Renal cortex interstitium (tissue), 11 donors: ENCODE data around the gene SHOX. TPM values are rescaled to one million over a fixed set of nuclear protein-coding genes. Genes with fewer than 3 reads are reported as not detected.

ENCODE experiments used
- DNase-seq, 11 donors: peaks; one replicate each; pipeline ENCODE4 v3.0.0-alpha.2; 2013; ENCODE audit warnings: low read depth in 9 of 11, low spot score in 4 of 11; ENCODE audit errors: extremely low read depth in 1 of 11
- polyA plus RNA-seq, 3 donors: library from polyadenylated mRNA; unstranded; fragments of 120-200 nt; gene quantifications; one replicate each; pipeline ENCODE4 v1.2.1, GENCODE V29; 2013; ENCODE audit not compliant: insufficient read length in 3 of 3

The SHOX gene
- polyA plus RNA-seq, 3 donors, result 0.06 to 0.17 (median 0.13) TPM

DNA sequence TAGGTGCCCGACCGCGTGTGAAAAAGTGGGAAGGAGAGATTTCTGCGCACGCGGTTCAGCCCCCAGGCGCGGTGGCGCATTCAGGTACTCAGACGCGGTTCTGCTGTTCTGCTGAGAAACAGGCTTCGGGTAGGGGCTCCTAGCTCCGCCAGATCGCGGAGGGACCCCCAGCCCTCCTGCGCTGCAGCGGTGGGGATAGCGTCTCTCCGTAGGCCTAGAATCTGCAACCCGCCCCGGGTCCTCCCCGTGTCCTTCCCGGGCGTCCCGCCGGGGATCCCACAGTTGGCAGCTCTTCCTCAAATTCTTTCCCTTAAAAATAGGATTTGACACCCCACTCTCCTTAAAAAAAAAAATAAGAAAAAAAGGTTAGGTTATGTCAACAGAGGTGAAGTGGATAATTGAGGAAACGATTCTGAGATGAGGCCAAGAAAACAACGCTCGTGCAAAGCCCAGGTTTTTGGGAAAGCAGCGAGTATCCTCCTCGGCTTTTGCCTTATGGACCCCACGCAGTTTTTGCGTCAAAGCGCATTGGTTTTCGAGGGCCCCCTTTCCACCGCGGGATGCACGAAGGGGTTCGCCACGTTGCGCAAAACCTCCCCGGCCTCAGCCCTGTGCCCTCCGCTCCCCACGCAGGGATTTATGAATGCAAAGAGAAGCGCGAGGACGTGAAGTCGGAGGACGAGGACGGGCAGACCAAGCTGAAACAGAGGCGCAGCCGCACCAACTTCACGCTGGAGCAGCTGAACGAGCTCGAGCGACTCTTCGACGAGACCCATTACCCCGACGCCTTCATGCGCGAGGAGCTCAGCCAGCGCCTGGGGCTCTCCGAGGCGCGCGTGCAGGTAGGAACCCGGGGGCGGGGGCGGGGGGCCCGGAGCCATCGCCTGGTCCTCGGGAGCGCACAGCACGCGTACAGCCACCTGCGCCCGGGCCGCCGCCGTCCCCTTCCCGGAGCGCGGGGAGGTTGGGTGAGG lies 3.7 kb downstream of the SHOX start:
- no peak for DNase-seq

DNA sequence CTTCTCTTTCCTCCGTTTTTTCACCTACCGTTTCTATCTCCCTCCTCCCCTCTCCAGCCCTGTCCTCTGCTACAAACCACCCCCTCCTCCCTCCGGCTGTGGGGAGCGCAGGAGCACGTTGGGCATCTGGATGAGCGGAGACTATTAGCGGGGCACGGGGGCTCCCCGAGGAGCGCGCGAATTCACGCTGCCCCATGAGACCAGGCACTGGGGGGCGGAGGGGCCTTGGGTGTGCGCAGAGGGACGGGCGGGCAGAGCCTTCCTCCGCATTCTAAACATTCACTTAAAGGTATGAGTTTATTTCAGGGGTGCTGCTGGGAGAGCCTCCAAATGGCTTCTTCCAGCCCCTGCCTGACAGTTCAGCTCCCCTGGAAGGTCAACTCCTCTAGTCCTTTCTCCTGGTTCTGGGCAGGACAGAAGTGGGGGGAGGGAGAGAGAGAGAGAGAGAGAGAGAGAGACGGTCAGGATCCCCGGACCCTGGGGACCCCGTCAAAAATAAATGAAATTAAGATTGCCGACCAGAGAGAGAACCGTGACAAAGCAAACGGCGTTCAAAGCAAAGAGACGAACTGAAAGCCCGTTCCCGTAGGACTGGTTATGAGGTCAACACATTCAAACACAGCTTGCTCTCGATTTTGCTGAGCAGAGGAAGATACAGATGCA lies 5.0 kb downstream of the SHOX start:
- no peak for DNase-seq

DNA sequence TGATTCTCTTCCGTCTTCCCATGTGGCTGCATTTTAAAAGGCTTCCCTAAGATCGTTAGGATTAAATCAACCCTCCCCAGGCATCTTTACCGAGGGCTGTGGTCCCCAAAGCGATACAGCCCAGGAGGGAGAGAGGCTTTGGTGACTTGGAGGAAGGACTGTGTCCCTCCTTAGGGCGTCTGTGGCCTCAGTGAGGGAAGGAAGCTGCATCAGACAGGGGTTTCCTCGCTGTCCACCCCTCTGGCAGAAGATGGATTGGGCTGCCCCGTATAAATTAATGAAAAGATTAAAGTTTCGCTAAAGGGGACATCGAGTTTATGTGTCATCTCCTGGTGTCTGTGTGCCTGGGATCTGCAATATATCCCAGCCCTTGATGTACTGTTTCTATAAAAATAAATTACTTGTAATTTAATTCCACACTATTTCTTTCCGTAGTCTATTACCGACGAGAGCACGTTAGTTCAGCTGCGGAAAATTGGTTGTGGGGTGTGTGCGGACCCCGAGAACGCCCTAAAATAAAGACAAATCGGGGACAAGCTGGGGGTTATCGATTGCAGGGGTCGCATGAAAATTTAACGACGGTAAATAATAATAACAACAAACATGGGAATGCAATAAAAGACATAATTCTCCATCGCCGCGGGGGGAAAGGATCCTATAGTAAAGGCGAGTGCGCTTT lies 6.5 kb downstream of the SHOX start:
- DNase-seq, result no peak

DNA sequence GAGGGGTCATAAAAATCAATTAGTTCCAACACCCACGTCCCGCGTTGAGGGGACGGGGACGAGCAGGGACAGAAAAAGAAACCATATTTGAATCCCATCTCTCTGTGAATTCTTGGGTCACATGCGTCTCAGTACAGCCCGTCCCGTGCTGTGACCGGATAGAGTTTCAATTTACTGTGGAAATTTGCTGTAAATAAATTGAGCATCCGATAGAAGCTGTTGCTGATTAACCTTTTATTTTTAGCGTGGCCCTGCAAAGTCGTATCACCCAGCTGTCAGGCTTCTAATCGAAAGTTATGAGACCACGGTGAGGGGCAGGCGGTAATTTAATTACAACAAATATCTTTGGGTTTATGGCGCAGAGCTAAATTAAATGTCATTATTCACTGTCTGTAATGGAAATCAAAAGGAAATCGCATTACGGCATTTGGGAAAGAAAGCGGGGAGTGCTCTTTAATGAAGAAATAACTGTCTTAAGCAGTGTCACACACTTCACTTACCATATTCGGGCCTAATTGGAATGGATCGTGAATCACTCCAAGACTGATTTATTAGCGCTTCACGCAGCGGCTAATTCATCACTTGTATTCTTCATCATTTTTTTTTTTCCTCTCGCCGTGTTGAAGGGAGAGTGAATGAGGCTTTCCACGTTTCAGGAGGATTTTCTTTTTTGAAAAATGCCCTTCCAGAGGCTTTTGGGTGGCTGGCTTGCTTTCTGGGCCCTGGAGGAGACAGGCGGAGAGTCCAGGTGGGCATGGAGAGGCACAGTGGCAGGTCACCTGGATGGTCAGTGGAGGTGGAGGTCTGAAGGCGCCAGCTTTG lies 7.3 kb downstream of the SHOX start:
- DNase-seq, result no peak

DNA sequence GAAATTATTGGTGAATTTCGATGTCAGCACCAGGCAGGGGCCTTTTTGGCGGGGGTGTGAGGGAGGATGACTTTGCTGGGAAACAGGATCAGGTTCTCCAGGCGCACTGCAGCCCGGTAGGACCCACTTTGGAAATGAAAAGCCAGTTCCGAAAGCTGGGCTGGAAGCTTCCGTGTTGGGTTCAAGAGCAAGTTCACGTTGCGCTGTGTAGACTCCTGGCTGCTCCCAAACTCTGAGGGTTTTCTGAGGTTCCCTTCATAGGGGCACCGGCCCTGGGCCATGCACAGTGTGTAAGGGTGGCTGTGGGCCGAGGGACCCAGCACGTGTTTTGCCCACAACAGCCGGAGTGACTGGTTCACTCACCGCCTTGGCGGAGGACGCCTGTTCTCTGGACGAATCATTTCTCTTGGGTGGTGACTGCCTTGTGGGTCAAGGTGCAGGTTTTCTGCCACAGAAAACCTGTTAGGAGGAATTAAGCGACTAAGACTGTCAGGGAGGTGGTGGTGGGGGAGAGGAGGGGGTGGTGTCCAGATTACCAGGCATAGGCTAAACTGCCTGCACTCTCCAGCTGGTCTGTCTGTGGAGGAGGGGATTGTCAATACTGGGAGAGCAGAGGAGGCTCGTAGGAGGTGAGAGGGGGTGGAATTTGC lies 8.0 kb downstream of the SHOX start:
- DNase-seq, result no peak

DNA sequence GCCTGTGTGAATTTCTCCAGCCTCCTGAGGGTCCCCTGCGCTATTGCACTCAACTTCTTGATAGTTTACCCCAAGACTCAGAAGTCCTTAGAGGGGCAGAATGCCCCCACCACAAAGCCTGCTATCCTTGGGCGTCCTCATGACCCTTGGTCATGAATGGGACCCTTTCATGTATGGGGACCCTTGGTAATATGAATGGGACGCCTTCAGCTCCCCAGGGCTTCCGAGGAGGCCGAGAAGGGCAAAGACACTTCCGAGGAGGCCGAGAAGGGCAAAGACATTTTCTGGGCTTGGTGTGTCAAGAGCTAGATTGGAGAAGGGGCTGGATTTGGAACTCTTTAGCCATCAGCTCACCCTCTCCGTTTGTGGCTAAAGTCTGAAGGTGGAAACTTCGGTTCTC lies 8.6 kb downstream of the SHOX start:
- DNase-seq, result no peak

DNA sequence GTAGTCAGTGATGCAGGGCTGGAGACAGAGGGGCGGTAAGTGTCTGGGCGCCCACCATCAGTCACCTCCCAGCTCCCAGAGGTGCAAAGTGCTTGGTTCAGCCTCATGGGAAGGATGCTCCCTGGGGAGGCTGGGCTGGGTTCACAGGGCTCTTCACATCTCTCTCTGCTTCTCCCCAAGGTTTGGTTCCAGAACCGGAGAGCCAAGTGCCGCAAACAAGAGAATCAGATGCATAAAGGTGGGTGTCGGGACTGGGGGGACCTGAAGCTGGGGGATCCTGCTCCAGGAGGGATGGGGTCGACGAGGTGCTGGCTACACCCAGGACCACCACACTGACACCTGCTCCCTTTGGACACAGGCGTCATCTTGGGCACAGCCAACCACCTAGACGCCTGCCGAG lies 10.1 kb downstream of the SHOX start:
- no peak for DNase-seq

DNA sequence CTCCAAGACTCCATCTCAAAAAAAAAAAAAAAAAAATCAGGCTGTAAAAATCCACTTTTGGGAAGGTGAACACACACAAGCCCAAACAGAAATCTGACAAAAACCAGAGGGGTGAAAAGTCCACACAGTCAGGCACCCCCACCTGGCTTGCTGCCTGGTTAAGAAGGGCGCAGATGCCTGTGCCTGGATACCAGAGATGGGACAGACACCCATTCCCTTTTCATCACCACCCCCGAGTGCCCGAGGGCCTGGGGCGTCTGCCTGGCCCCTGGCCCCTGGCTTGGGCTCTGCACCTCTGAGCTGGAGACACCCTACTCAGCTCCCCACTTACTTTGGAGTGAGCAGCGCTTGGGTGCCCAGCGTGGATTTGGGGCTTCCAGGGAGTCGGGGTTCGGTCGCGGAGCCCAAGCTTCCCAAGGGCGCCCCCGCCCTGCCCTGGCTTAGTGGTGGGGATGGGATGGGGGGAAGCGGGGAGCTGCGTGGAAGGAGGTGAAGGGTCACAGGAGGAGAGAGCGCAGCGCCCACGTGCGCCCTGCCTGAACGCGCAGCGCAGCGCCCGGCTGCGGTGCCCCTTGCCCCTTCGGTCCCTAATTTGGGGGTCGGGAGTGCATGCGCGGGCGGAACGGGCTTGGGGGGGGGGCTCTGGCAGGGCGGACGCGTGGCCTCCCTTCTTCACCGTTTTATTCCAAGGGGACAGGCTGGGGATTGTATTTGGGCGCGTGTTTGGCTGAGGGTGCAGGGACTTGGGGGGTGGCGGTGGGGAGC lies 11.3 kb downstream of the SHOX start:
- no peak for DNase-seq

DNA sequence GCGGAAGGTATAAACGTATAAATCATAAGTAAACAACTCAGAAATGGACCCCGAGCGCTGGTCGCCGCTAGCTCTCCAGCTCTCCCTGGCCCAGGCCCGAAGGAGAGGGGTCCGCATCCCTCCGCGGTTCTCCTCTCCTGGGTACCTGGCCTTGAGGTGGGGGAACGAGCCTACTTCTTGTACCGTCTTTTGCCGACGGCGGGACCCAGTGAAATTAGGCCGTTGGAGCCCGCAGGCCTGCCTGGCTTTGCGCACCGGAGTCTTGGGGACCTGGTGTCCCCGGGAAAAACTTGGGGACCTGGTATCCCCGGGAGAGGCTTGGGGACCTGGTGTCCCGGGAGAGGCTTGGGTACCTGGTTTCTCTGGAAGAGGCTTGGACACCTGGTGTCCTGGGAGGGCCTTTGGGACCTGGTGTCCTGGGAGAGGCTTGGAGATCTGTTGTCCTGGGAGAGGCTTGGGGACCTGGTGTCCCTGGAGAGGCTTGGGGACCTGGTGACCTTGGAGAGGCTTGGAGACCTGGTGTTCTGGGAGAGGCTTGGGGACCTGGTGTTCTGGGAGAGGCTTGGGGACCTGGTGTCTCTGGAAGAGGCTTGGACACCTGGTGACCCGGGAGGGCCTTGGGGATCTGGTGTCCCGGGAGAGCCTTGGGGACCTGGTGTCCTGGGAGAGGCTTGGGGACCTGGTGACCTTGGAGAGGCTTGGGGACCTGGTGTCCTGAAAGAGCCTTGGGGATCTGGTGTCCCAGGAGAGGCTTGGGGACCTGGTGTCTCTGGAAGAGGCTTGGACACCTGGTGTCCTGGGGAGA lies 12.0 kb downstream of the SHOX start:
- DNase-seq, result no peak

DNA sequence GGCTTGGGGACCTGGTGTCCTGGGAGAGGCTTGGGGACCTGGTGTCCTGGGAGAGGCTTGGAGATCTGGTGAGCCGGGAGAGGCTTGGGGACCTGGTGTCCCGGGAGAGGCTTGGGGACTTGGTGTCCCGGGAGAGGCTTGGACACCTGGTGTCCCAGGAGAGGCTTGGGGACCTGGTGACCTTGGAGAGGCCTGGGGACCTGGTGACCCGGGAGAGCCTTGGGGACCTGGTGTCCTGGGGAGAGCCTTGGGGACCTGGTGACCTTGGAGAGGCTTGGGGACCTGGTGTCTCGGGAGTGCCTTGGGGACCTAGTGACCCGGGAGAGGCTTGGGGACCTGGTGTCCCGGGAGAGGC lies 12.6 kb downstream of the SHOX start:
- no peak for DNase-seq

DNA sequence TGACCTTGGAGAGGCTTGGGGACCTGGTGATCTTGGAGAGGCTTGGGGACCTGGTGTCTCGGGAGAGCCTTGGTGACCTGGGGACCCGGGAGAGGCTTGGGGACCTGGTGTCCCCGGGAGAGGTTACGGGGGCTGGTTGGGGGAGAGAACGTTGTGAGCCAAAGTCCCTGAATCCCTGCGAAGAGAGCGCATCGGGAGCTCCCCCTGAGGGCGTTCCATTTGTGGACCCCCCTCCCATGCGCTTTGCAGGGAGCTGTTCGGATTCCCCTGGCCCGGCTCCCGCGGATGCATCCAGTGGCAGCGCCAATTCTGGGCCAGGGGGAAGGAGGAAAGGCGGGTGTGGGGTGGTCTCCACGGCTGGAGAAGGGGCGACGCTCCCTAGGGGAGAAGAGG lies 13.3 kb downstream of the SHOX start:
- DNase-seq, result no peak

DNA sequence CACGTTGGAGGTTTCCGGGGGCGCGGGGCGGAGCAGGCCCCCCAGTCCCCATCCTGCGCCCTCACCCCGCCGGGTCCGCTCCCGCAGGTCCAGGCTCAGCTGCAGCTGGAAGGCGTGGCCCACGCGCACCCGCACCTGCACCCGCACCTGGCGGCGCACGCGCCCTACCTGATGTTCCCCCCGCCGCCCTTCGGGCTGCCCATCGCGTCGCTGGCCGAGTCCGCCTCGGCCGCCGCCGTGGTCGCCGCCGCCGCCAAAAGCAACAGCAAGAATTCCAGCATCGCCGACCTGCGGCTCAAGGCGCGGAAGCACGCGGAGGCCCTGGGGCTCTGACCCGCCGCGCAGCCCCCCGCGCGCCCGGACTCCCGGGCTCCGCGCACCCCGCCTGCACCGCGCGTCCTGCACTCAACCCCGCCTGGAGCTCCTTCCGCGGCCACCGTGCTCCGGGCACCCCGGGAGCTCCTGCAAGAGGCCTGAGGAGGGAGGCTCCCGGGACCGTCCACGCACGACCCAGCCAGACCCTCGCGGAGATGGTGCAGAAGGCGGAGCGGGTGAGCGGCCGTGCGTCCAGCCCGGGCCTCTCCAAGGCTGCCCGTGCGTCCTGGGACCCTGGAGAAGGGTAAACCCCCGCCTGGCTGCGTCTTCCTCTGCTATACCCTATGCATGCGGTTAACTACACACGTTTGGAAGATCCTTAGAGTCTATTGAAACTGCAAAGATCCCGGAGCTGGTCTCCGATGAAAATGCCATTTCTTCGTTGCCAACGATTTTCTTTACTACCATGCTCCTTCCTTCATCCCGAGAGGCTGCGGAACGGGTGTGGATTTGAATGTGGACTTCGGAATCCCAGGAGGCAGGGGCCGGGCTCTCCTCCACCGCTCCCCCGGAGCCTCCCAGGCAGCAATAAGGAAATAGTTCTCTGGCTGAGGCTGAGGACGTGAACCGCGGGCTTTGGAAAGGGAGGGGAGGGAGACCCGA lies 14.0 kb downstream of the SHOX start:
- DNase-seq, result no peak

DNA sequence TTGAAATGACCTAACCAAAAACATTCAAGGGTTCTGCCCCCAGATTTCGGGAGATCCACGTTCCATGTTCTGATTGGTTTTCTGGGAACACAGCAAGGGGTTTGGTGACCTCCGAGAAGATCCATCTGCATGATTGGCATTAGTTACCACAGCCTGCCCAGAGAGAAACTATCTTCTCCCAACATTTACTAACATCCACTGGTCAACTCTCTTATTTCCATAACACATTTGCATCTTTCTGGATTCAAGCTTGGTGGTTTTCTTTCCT lies 15.6 kb downstream of the SHOX start:
- DNase-seq, result no peak

DNA sequence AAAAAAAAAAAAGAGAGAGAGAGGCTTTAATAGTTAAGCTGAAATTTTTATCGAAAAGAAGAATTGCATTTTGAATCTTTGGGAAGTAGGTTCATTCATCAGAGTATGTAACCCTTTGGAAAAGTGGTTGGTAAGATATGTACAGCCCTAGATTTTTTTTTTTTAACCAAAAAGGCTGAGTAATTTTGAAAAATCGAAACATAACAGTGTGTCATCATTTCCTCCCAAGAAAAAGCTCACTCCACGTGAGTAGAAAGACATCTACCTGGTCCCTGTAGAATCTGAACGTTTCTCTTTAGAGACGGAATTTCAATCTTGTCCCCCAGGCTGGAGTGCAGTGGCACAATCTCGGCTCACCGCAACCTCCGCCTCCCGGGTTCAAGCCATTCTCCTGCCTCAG lies 16.2 kb downstream of the SHOX start:
- no peak for DNase-seq

DNA sequence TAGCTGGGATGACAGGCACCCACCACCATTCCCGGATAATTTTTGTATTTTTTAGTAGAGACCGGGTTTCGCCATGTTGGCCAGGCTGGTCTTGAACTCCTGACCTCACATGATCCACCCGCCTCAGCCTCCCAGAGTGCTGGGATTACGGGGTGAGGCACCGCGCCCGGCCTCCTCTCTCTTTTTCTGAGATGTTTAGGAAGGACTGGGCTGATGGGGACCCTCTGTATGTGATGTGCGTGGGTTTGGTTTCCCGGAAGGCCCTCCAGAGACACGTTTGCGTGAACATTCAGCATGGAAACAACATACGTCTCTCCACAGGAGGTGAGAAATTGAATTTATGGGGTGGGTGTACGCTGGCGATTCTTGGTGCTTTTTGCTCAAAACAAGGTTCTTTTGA lies 18.6 kb downstream of the SHOX start:
- no peak for DNase-seq

DNA sequence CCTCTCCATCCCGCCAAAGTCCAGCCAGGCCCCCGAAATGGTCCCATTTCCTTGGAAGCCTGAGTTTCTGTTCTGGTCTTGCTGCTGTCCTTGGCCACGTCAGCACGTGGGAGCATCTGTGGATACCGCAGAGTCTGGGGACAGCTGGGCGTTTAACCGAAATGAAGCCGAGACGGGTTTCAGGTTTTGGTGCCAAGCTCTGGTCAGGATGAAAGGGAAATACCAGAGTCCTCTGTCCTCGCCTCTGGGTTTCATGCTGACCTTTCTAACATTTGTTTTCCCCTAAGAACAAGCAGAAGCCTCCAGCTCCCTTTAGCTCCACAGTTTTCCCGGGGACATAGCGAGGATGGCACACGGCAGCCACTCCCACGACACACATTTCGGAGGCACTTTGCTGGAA lies 19.7 kb downstream of the SHOX start:
- no peak for DNase-seq
